ENCODE results near the gene AADACL4. TPM values are rescaled to one million over a fixed set of nuclear protein-coding genes. Genes with fewer than 3 reads are reported as not detected.

AADACL4 gene
- total RNA-seq, 1 donor from 2014 or later, result not detected

GRCh38 chr1:12621346-12622335 lies 22.2 kb upstream of the AADACL4 start:
- ATAC-seq, result no peak
- intact Hi-C loops (cut with DNase I), result loop anchor here (10.0 kb wide), 1 partner anchor 307 kb away; no protein-coding TSS in a partner anchor
- DNase-seq (ENCODE audit: low spot score), result no peak

DNA sequence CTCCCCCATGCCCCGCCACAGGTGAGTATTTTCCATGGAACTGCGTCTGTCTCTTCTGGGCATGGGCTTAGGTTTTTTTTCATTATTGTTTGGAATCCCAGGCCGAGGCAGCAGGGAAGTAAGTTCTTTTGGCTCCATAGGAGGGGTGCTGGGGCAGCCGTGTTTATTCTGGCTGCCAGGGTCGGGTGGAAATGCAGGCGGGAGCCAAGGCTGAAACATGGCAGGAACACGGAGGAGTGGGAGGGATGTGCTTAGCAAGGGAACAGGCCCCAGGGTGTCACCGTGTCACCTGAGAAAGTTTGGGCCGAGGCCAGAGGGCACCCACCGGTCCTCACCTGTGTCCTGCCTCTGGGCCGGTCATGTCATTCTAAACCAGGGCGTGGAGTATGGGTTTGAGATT lies 21.4 kb upstream of the AADACL4 start:
- intact Hi-C loops (cut with DNase I), result loop anchor here (10.0 kb wide), 1 partner anchor 308 kb away; no protein-coding TSS in a partner anchor
- DNase-seq (ENCODE audit: low spot score), result no peak

DNA sequence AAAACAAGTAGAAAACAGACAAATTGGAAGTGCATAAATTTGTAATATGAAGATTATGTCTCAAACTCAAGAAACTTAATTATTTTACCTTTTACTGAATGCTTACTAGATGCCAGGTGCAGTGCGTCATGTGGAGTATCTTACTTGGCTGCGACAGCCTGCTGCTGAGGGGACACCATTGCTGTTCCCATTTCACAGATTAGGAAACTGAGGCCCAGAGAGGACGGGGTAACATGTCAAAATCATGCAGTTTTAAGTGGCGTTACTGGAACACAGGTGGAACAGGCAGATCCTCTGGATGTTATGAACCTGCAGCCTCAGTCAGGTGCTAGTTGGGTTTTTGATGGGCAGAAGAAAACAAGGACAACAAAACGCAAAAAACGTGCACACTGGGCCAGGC lies 18.6 kb upstream of the AADACL4 start:
- ATAC-seq, result no peak
- intact Hi-C loops (cut with DNase I), result loop anchor here (10.0 kb wide), 1 partner anchor 310 kb away; no protein-coding TSS in a partner anchor
- DNase-seq (ENCODE audit: low spot score), result no peak

More for the DNA sequence above, 21.4 kb upstream of the AADACL4 start:
- no peak for ATAC-seq

DNA sequence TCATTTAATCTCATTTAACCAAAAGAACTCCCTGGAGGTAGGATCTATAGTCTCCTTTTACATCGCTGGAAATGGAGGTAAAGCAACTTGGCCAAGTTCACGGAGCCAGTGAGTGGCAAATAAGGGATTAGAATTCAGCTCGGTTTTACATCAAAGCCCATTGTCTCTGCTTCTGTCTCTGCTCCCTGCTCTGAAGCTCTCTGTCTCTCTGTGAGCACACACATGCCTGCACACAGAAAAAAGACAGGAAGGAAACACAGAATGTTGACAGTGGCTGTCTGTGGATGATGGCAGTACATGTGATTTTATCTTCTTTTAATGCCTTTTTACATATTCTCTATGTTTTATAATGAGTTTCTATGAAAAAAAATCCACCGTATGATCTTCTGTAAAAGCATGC lies 17.0 kb upstream of the AADACL4 start:
- no peak for ATAC-seq
- no peak for DNase-seq (ENCODE audit: low spot score)
- intact Hi-C loops (cut with DNase I), result loop anchor here (10.0 kb wide), 1 partner anchor 312 kb away; no protein-coding TSS in a partner anchor

- ATAC-seq (no peak), DNase-seq (ENCODE audit: low spot score) (no peak)
- intact Hi-C loops (cut with DNase I), result loop anchor here (10.0 kb wide), 1 partner anchor 312 kb away; no protein-coding TSS in a partner anchor
These were observed 16.6 kb upstream of the AADACL4 start for GRCh38 chr1:12627296-12627695.

- DNase-seq (ENCODE audit: low spot score), result no peak
- ATAC-seq, result no peak
- intact Hi-C loops (cut with DNase I), result loop anchor here (10.0 kb wide), 1 partner anchor 315 kb away; no protein-coding TSS in a partner anchor
These were observed 14.4 kb upstream of the AADACL4 start for GRCh38 chr1:12629511-12629956.

DNA sequence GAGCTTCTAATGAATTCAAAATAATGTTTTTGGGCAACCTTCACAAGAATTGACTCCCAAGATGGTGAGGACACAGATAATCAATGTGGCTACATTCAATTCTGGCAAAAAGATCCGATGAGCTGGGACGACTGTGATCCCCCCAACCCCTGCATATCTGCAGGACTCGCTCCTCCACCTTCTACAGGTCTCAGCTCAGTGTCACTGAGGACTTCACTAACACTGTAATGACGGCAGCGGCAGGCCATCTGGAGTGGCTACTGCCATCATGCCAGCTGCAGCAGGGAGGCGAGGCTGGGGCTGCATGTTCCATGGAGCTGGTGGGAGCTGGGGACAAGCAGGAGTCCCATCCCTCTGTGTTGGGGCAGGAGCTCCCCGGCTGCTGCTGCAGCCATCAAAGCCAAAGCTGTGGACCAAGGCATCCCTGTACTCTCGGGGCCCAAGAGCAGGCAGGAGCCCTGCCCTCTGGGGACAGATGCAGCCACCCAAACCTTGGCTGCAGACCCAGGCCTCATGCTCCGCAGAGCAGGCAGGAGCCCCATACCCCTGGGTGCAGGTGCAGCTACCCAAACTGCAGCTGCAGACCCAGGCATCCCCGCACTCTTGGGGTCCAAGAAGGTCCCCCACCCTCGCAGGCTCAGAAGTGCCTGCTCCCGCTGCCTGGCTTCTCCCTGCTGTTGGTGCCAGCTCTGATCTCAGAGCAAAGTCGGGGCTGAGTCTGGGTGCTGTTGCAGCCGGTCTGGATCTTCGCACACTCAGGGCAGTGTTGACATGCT lies 13.7 kb upstream of the AADACL4 start:
- no peak for DNase-seq (ENCODE audit: low spot score)
- intact Hi-C loops (cut with DNase I), result loop anchor here (10.0 kb wide), 1 partner anchor 315 kb away; no protein-coding TSS in a partner anchor
- no peak for ATAC-seq

DNA sequence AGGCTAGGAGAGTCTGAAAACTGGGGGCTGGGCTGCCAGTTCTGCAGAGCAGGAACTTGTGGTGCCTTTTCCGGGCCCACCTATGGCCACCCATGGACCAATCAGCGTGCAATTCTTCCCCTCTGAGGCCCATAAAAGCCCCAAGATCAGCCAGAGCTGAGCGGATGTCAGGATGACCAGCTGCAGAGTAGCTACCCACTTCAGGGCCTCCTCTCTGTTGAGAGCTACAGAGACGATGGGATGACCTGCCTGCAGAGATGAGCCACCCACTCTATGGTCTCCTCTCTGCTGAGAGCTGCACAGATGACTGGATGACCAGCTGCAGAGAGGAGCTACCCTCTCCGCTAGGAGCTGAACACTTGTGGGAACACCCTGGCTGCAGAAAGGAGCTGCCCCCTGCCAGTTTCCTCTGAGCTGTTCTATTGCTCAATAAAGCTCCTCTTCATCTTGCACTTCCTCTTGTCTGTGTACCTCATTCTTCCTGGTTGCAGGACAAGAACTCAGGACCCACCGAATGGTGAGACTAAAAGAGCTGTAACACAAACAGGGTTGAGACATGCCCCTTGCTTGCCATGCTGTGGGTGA lies 12.8 kb upstream of the AADACL4 start:
- intact Hi-C loops (cut with DNase I), result no loop called here
- ATAC-seq (no peak), DNase-seq (ENCODE audit: low spot score) (no peak)

- DNase-seq (ENCODE audit: low spot score), result no peak
- intact Hi-C loops (cut with DNase I), result no loop called here
- ATAC-seq, result no peak
These were observed 12.3 kb upstream of the AADACL4 start for GRCh38 chr1:12631571-12631970.

DNA sequence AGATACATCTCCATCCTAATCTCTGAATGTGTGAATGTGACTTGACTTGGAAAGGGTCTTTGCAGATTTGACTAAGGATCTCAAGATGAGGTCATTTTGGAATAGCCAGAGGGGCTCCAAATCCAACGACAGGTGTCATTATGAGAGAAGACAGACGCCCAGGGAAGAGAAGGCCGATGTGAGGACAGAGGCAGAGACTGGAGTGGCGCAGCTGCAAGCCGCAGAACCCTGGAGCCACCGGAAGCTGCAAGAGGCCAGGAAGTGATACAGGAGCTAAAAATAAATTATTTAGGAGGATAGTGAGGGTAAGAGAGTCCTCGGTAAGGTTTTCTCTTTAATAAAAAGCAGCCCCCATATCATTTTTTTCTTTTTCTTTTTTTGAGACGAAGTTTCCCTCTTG lies 9.7 kb upstream of the AADACL4 start:
- intact Hi-C loops (cut with DNase I), result no loop called here
- DNase-seq (ENCODE audit: low spot score), result no peak
- ATAC-seq, result no peak

GRCh38 chr1:12634696-12635202 lies 9.1 kb upstream of the AADACL4 start:
- intact Hi-C loops (cut with DNase I), result no loop called here
- ATAC-seq (no peak), DNase-seq (ENCODE audit: low spot score) (no peak)

DNA sequence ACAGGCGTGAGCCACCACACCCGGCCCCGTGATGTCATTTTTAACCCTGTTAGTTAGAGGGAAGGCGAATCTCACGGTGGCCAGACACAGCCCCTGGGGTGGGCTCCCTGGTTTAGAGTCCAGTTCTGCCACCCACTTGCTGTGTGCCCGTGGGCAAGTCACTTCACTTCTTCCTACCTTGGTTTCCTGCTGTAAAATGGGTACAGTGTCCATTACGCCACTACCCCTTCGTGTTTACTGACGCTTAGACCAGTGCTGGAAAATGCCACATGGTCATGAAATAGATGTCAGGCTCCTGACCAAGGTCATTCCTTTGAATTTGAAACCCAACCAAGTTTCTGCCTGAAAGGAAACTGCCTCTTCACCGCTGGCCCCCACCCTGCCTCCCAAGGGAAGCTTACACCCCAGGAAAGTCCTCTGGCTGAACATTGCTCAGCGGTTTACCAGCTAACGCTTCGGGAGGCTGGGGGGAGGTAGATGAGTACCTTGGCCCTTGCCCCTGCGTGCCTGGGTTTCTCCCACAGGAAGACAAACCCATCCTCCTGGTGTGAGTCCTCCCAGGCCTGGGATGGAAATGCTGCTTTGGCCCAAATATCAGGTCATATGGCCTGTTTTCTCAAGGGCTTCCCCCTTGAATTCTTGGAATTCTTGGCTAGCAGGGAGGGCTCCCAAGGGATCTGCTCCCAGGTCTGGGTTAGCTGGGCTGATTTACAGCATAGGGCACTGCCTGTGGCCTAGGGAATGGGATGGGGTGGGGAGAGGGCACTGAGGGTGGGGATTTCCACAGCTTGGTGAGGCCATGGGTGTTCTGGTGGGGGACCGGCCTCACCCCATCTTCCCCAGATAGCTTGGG lies 7.6 kb upstream of the AADACL4 start:
- DNase-seq (ENCODE audit: low spot score) (peak; percentile 70), ATAC-seq (peak; percentile 89)
- intact Hi-C loops (cut with DNase I), result no loop called here

GRCh38 chr1:12637693-12638092 lies 6.2 kb upstream of the AADACL4 start:
- intact Hi-C loops (cut with DNase I), result no loop called here
- no peak for DNase-seq (ENCODE audit: low spot score)
- no peak for ATAC-seq

DNA sequence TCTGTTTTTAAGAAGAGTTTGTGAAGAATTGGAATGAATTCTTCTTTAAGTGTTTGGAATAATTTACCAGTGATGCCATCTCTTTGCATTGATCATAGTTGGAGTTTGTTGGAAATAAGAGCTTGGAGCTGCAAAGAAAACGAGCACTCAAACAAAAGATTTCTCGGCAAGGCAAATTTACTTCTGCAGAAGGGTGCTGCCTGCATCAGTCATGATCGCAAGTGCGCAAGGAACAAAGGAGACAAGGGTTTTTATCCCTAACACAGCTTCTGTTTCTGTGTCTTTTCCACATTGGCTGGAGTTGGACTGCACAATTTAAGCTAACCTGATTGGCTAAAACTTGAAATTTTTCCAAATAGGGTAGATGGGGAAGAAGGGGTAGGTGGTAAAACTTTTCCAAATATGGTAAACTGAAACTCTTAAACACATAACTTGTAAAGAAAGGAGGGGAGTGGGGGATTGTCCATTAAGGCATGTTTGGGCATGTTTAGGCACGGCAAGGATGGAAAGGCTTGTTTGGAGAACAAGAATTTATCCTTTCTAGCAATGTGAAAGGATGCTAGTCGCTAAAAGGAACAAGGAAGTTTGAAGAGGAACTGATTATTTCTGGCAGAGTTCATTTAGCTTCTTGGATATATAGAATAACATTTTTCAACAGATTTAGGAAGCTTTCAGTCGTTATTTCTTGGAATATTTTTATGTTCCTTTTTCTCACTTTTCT lies 3.5 kb upstream of the AADACL4 start:
- DNase-seq (ENCODE audit: low spot score) (no peak), ATAC-seq (no peak)
- intact Hi-C loops (cut with DNase I), result no loop called here

GRCh38 chr1:12640958-12641272 lies 3.0 kb upstream of the AADACL4 start:
- intact Hi-C loops (cut with DNase I), result no loop called here
- DNase-seq (ENCODE audit: low spot score) (no peak), ATAC-seq (no peak)

GRCh38 chr1:12643079-12643478 lies 806 bp upstream of the AADACL4 start:
- DNase-seq (ENCODE audit: low spot score), result no peak
- no peak for ATAC-seq
- intact Hi-C loops (cut with DNase I), result no loop called here

GRCh38 chr1:12644237-12644636 lies 352 bp downstream of the AADACL4 start:
- no peak for ATAC-seq
- DNase-seq (ENCODE audit: low spot score), result no peak
- intact Hi-C loops (cut with DNase I), result no loop called here

DNA sequence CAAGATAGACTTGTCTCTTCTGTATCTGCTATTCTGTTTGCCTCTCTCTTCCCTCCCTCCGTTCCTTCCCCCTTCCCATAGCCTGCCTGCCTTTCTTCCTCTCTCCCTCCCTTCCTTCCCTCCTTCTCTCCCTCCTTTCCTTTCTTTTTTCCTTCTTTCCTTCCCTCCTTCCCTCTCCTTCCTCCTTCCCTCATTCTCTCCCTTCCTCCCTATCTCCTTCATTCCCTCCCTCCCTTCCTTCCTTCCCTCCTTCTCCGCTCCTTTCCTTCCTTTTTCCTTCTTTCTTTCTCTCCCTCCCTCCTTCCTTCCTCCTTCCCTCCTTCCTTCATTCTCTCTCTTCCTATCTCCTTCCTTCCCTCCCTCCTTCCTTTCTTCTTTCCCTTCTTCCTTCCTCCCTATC lies 944 bp downstream of the AADACL4 start:
- intact Hi-C loops (cut with DNase I), result no loop called here
- no peak for DNase-seq (ENCODE audit: low spot score)
- ATAC-seq, result no peak
